ENCODE measurements around the gene MSL2. TPM values are rescaled to one million over a fixed set of nuclear protein-coding genes. Genes with fewer than 3 reads are reported as not detected.
"Not testable (repeated sequence)": the region's sequence is repeated elsewhere in the genome, so short reads cannot be mapped to it uniquely, and the experiment has no call there.

The MSL2 gene
- total RNA-seq, 4 donors from 2014 or later: 18.2 to 34.3 (median 27.8) TPM

DNA sequence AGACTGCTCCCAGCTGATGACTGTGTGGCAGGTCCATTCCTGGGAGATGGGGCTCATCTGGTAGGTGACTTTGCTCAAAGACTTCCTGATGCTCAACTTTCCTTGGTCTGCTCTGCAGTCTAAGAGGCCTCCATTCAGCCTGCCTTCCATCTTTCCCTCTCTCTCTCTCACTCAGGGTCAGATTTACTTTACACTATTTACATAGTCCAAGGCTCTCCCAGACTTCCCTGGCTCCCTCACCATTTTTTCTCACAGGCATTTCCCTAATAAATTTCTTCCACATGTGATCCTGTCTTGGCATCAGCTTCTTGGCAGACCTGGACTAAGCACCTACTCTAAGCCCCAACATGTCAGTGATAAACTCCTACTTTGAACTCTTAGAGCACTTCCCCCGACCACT, 41.0 kb upstream of the MSL2 start:
- no peak for ATAC-seq
- H3K9me3 ChIP-seq: no peaks in the 10 kb centered on the region
- no peaks in the 10 kb centered on the region for H3K36me3 ChIP-seq
- WGBS, 2 donors (ENCODE audit: low coverage in 1 of 2): 17 to 39% methylated on average over 1 of the region's 1 CpG
- H3K27me3 ChIP-seq: no peaks in the 10 kb centered on the region
- no peak overlapping the region for H3K27ac ChIP-seq
- TF ChIP-seq POLR2AphosphoS5 (IDR thresholded peaks at IDR 0.05): no peak
- TF ChIP-seq EP300 (IDR thresholded peaks at IDR 0.05): no peak
- TF ChIP-seq POLR2A (IDR thresholded peaks at IDR 0.05): no peak
- no peak for TF ChIP-seq CTCF (IDR thresholded peaks at IDR 0.05)
- H3K4me3 ChIP-seq: no peak overlapping the region
- peaks cover 0 to 9% (median 0%) of the 10 kb centered on the region in 3 donors for H3K4me1 ChIP-seq

- Histone ChIP-seq H3K9me3 (no peaks in the 10 kb centered on the region), H3K27ac (no peak overlapping the region), H3K27me3 (no peaks in the 10 kb centered on the region), H3K4me1 (peaks cover 0 to 9% (median 0%) of the 10 kb centered on the region in 3 donors), H3K36me3 (no peaks in the 10 kb centered on the region), H3K4me3 (no peak overlapping the region)
- TF ChIP-seq POLR2AphosphoS5 (IDR thresholded peaks at IDR 0.05) (no peak), POLR2A (IDR thresholded peaks at IDR 0.05) (no peak), EP300 (IDR thresholded peaks at IDR 0.05) (no peak), CTCF (IDR thresholded peaks at IDR 0.05) (no peak)
- no peak for ATAC-seq
- 83 to 86% methylated on average over 2 of the region's 2 CpGs for WGBS, 2 donors (ENCODE audit: low coverage in 1 of 2)
Measured at GRCh38 chr3:136236109-136236508, 40.0 kb upstream of the MSL2 start.

DNA sequence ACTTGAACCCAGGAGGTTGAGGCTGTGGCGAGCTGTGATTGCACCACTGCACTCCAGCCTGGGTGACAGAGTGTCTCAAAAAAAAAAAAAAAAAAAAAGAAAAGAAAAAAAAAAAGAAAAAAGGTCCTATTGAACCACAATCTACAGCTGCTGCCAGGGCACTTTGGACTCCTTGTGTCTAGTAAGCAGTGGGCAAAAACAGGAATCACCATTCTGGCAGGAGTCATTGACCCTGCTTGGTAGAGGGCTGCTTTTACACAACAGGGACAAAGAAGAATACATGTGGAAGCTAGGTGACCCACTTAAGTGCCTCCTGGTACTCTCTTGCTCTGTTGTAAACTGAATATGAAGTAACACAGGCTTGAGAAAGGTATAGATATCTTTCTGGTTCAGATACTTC, 39.4 kb upstream of the MSL2 start:
- Histone ChIP-seq H3K4me1 (peaks cover 0 to 9% (median 0%) of the 10 kb centered on the region in 3 donors), H3K9me3 (no peaks in the 10 kb centered on the region), H3K36me3 (no peaks in the 10 kb centered on the region), H3K27me3 (no peaks in the 10 kb centered on the region), H3K4me3 (no peak overlapping the region), H3K27ac (no peak overlapping the region)
- no peak for TF ChIP-seq EP300 (IDR thresholded peaks at IDR 0.05)
- no peak for TF ChIP-seq POLR2AphosphoS5 (IDR thresholded peaks at IDR 0.05)
- TF ChIP-seq CTCF (IDR thresholded peaks at IDR 0.05): no peak
- TF ChIP-seq POLR2A (IDR thresholded peaks at IDR 0.05): no peak
- WGBS, 2 donors (ENCODE audit: low coverage in 1 of 2): no CpG with 5 or more reads among the region's 1 CpG
- no peak for ATAC-seq

- Histone ChIP-seq H3K27ac (no peak overlapping the region), H3K36me3 (no peaks in the 10 kb centered on the region), H3K9me3 (no peaks in the 10 kb centered on the region), H3K4me3 (no peak overlapping the region), H3K27me3 (no peaks in the 10 kb centered on the region), H3K4me1 (peaks cover 0 to 9% (median 0%) of the 10 kb centered on the region in 3 donors)
- TF ChIP-seq POLR2A (IDR thresholded peaks at IDR 0.05): no peak
- 24 to 80% methylated on average over 2 of the region's 2 CpGs for WGBS, 2 donors (ENCODE audit: low coverage in 1 of 2)
- no peak for ATAC-seq
Measured at GRCh38 chr3:136232413-136232812, 36.3 kb upstream of the MSL2 start.

GRCh38 chr3:136222746-136223145, 26.6 kb upstream of the MSL2 start:
- not testable (repeated sequence) for H3K27ac ChIP-seq, H3K36me3 ChIP-seq, H3K4me3 ChIP-seq, ATAC-seq, H3K27me3 ChIP-seq, H3K9me3 ChIP-seq, H3K4me1 ChIP-seq
- 88 to 100% methylated on average over 1 to 4 of the region's 4 CpGs for WGBS, 2 donors (ENCODE audit: low coverage in 1 of 2)

- H3K9me3 ChIP-seq: no peaks in the 10 kb centered on the region
- no peaks in the 10 kb centered on the region for H3K4me1 ChIP-seq
- H3K27ac ChIP-seq: no peak overlapping the region
- H3K27me3 ChIP-seq: peaks cover 6% of the 10 kb centered on the region
- no peak for ATAC-seq
- no peak overlapping the region for H3K4me3 ChIP-seq
- no peaks in the 10 kb centered on the region for H3K36me3 ChIP-seq
- TF ChIP-seq CTCF (IDR thresholded peaks at IDR 0.05) (no peak), EP300 (IDR thresholded peaks at IDR 0.05) (no peak), POLR2AphosphoS5 (IDR thresholded peaks at IDR 0.05) (no peak), POLR2A (IDR thresholded peaks at IDR 0.05) (no peak)
- WGBS, 2 donors (ENCODE audit: low coverage in 1 of 2): 75 to 100% methylated on average over 1 to 2 of the region's 2 CpGs
Measured at GRCh38 chr3:136211547-136211946, 15.4 kb upstream of the MSL2 start.
